Stimulated activated CD8-positive, alpha-beta memory T cell treated with anti-CD3 and anti-CD28 coated beads, Interleukin-12 subunit alpha, Interleukin-12 subunit beta, amount 100 ng/mL, for 1 hour (primary cell): ENCODE data around the gene PRPF18.
A peak's percentile ranks its signal among the peaks of the same experiment; 100 is the strongest.

Experiments used
- DNase-seq: peaks from one replicate; pipeline ENCODE4 v3.0.0-alpha.2; 2020; ENCODE audit warnings: low read depth

Gene PRPF18

DNA sequence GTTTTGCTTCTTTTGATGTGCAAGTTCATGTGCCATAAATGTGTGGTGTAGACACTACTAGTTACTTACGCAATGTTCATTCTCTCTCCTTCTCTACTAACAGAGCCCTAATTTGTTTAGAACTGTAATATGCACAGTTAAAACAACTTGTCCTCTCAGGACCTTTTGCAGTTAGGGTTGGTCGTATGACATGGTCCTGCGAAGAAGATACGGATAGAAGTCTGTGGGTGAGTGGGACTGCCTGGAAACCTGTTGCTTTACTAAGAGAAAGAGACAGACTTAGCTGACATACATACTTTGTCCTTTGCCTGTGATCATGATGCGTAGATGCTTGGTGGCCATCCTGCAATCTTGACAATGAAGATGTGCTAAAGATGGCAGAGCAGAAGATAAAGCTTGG, 51.1 kb downstream of the PRPF18 start:
- no peak for DNase-seq

- DNase-seq, result no peak
Observed at GRCh38 chr10:13642293-13642692, 55.5 kb downstream of the PRPF18 start.

- DNase-seq, result no peak
Observed at GRCh38 chr10:13643016-13643415, 56.3 kb downstream of the PRPF18 start.

- DNase-seq, result no peak
Observed at GRCh38 chr10:13644866-13645265, 58.1 kb downstream of the PRPF18 start.

- no peak for DNase-seq
Observed at GRCh38 chr10:13648425-13648824, 61.7 kb downstream of the PRPF18 start.

DNA sequence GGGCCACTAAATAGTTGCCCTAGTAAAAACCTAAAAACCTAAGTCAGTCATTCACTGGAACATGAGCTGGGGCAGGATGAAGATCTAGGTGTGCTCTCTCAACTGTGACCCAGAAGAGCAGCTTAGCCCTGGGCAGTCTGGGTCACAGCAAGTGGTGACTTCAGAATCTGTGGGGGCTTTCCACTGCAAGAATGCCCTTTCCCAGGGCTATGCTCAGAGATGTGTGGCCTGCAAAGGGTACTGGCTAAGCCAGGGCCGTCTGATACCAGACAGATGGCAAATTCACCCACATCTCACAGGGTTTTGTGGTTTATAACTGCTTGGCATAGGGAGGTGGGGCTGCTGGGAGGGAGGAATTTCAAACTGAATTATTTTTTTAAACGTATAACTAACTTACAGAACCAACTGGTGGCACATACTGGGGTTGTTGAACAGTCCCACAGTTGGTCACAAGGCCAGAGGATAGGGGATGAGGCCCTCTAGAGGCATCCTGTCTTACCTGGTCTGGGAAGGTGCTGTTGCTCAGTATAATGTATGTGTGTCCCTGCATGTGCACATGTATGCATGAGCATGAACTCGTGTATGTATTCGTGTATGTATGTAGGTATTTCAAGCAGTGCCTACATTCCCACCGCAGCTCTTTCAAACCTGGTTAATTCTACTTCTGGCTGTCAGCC, 63.2 kb downstream of the PRPF18 start:
- no peak for DNase-seq

DNA sequence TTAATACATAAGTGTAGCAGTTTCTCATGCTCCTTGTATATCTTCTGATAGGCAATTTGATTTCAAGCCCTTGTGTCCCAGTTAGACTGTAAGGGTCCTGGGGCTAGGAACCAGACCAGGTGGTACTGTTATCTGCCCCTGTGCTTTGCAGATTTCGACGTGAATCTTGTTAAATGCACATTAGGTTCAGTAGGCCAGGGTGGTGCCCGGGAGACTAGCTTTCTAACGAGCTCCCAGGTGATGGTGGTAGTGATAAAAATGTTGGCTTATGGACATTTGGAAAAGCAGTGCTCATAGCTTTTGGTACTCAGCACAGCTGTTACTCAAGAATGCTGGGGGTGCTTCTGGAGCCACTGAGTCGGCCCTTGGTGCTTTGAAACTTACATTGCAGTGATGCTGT, 64.2 kb downstream of the PRPF18 start:
- no peak for DNase-seq

DNA sequence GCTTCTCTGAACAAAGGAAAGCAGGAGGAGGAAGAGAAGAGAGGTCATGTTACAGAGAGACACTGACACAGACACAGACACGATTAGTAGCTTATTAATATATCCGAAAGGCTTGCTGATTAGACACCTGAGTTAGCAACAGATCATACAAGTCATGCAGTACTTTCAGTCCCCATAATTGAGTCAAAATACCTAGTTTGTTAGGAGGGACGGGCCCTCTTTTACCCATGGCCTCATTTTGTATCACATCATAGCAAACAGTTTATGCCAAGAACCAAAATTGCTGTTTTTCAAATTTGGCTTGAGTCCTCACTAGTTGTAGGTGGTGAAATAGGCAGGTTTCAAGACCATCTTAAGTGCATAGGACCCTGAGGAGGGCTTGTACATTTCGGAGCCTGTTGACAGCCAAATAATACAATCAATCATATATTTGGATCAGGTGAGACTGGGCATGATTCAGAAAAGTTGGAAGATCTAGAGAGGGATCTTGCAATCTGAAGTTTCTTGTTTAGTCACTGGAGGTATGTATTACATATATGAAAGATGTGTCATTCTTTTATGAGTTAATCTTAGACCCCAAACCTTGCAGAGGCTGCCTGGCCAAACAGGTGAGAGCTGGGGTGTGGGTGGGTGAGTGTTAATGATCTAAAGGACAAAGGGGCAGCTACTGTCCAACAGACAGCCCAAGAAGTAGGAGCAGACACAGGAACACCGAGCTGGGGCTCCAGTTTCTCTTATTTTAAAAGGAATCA, 65.4 kb downstream of the PRPF18 start:
- DNase-seq, result no peak

- DNase-seq, result no peak
Observed at GRCh38 chr10:13652860-13653259, 66.1 kb downstream of the PRPF18 start.

DNA sequence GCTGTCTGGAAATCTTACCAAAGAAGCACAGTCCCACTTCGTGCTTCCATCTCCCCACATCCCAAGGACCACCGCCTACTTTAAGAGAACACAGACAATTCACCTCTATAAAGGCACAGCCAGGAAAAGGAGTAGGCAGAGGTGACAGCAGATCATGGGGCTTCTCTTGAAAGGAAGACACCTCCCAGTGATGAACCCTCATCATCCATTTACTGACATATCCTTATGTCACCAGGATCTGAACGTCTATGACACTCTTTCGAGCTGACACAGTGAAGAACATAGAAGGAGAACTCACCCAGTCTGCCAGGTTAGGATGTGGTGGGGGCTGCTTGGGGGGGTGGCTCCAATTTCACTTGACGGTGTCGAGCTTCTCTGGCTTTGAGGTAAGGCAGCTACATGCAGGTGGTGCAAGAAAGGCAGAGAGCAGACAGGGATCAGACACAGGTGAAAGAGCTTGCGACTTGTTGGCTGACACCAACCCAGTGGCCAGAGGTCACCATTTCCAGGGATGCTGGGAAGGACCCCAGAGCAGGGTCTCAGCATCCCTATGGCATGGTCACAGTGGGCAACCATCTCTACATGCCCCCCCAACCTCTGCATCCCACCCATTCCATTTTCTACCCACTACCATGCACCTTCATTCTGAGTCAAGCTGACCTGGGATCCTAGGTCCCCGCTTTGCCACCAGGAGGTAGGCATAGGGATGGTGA, 67.5 kb downstream of the PRPF18 start:
- no peak for DNase-seq

DNA sequence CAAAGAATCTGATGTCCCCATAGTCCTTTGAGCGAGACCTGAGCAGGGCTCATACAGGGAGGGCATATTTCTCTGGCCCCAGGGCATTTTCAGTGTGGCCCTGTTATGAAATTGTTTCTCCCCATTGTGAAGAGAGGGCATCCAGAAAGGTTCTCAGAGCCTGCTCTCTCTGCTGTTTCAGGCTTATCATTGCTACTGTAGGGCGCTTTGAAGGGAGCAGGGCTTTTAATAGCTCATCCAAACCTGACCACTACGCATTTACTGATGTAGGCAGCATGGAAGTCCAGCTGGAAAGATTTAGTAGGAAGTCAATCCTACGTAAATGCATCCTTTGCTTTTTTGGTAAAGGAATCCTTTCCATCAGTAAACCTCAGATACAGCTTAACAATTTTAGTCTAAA, 68.1 kb downstream of the PRPF18 start:
- DNase-seq, result no peak

GRCh38 chr10:13656337-13657100, 69.8 kb downstream of the PRPF18 start:
- no peak for DNase-seq

- DNase-seq, result no peak
Observed at GRCh38 chr10:13657101-13657680, 70.4 kb downstream of the PRPF18 start.

- no peak for DNase-seq
Observed at GRCh38 chr10:13658264-13658663, 71.5 kb downstream of the PRPF18 start.

- no peak for DNase-seq
Observed at GRCh38 chr10:13658871-13659685, 72.3 kb downstream of the PRPF18 start.

- DNase-seq, result peak; percentile 33
Observed at GRCh38 chr10:13659887-13660550, 73.3 kb downstream of the PRPF18 start.

GRCh38 chr10:13660551-13660920, 73.8 kb downstream of the PRPF18 start:
- DNase-seq, result no peak

- DNase-seq, result no peak
Observed at GRCh38 chr10:13661256-13661655, 74.5 kb downstream of the PRPF18 start.

GRCh38 chr10:13665516-13666262, 78.9 kb downstream of the PRPF18 start:
- no peak for DNase-seq

DNA sequence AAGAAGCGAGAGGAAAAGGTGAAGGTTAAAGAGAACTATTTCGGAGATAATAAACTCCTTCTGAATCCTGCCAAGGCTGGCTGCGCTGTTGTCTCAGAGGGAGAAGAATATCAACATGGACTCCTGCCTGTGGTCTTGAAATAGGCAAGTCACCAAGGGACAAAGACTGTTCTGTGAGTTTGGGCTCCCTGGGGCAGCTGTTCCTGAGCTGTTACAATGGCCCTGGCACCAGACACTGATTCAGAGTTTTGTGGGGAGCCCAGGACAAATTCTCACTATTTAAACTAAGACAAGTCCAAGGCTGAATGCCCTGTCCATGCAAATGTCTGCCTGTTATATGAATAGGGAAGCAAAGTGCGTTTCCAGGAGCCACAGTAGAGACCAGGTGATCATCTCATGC, 81.4 kb downstream of the PRPF18 start:
- DNase-seq, result no peak
